GM12865 (cell line): ENCODE measurements around the gene IQCB1.
A peak's percentile ranks its signal among the peaks of the same experiment; 100 is the strongest.

Experiments used
- DNase-seq: peaks from one replicate; pipeline ENCODE4 v3.0.0; 2010; ENCODE audit warnings: low read depth
- H3K4me3 ChIP-seq: 2 replicates; pipeline ENCODE4 v1.5.1; 2011; ENCODE audit warnings: mild to moderate bottlenecking, low read depth, low read length, control low read depth
- CTCF ChIP-seq: IDR thresholded peaks from 2 replicates; pipeline ENCODE4 v1.5.1; 2011; ENCODE audit warnings: low read length, control low read depth, low read depth, inconsistent platforms; ENCODE audit not compliant: insufficient read depth; ENCODE audit errors: missing control alignments

The IQCB1 gene

GRCh38 chr3:121834157-121834670, 646 bp downstream of the IQCB1 start:
- peak overlapping the region; percentile 85 for H3K4me3 ChIP-seq
- DNase-seq: no peak
- TF ChIP-seq CTCF: no peak

- no peak overlapping the region for H3K4me3 ChIP-seq
- no peak for TF ChIP-seq CTCF
- no peak for DNase-seq
These were observed 11.9 kb downstream of the IQCB1 start for GRCh38 chr3:121822973-121823372.

- H3K4me3 ChIP-seq: no peak overlapping the region
- no peak for DNase-seq
- TF ChIP-seq CTCF: no peak
These were observed 13.2 kb downstream of the IQCB1 start for GRCh38 chr3:121821421-121822199.

- DNase-seq: no peak
- no peak overlapping the region for H3K4me3 ChIP-seq
- no peak for TF ChIP-seq CTCF
These were observed 15.6 kb downstream of the IQCB1 start for GRCh38 chr3:121819236-121819635.

GRCh38 chr3:121818578-121818977, 16.3 kb downstream of the IQCB1 start:
- no peak overlapping the region for H3K4me3 ChIP-seq
- no peak for TF ChIP-seq CTCF
- DNase-seq: no peak

GRCh38 chr3:121817753-121818152, 17.1 kb downstream of the IQCB1 start:
- no peak for TF ChIP-seq CTCF
- DNase-seq: no peak
- H3K4me3 ChIP-seq: no peak overlapping the region

GRCh38 chr3:121809249-121809648, 25.6 kb downstream of the IQCB1 start:
- no peak for TF ChIP-seq CTCF
- DNase-seq: peak; percentile 87
- peak overlapping the region; percentile 37 for H3K4me3 ChIP-seq
